ENCODE results near the gene SPTBN4.

The SPTBN4 gene

GRCh38 chr19:40600570-40601133 lies 133.9 kb downstream of the SPTBN4 start:
- Histone ChIP-seq H3K4me2 (ENCODE audit: low read length) (peak overlapping the region; percentile 26; the same call in 1 of the 2 replicates), H3F3A (ENCODE audit: insufficient read depth, low read length) (no peaks in the 10 kb centered on the region), H3K27ac (ENCODE audit: low read depth, low read length, poor library complexity, severe bottlenecking) (no peak overlapping the region), H3K36me3 (ENCODE audit: insufficient read depth, low read length) (no peaks in the 10 kb centered on the region), H3K9me2 (ENCODE audit: low read depth, low read length) (no peaks in the 10 kb centered on the region), H3K9me3 (ENCODE audit: low read length) (no peaks in the 10 kb centered on the region), H3K9ac (ENCODE audit: low read length) (no peak overlapping the region), H3K4me1 (ENCODE audit: insufficient read depth, low read length, severe bottlenecking) (peaks cover 40% of the 10 kb centered on the region), H4K20me1 (ENCODE audit: insufficient read depth, low read length) (no peaks in the 10 kb centered on the region), H3K27me3 (ENCODE audit: insufficient read depth, low read length) (no peaks in the 10 kb centered on the region), H3K4me3 (ENCODE audit: low read depth, low read length, poor library complexity, severe bottlenecking) (peak overlapping the region; percentile 24), H3K79me2 (ENCODE audit: insufficient read depth, low read length) (no peaks in the 10 kb centered on the region), H2AFZ (ENCODE audit: low read length) (no peak overlapping the region)
- no peak for TF ChIP-seq CTCF (IDR thresholded peaks at IDR 0.05; ENCODE audit: low read length)
- TF ChIP-seq EZH2 (IDR thresholded peaks at IDR 0.05; ENCODE audit: borderline replicate concordance, low read length) = no peak

- TF ChIP-seq CTCF (IDR thresholded peaks at IDR 0.05; ENCODE audit: low read length) = peak; percentile 29; the same call in 1 of the 2 replicates
- TF ChIP-seq EZH2 (IDR thresholded peaks at IDR 0.05; ENCODE audit: borderline replicate concordance, low read length) = no peak
- H3K4me3 ChIP-seq (ENCODE audit: low read depth, low read length, poor library complexity, severe bottlenecking) = peak within 1 kb of the TSS; percentile 62
- H3K9me3 ChIP-seq (ENCODE audit: low read length) = no peaks in the 10 kb centered on the region
- no peak within 1 kb of the TSS for H2AFZ ChIP-seq (ENCODE audit: low read length)
- H3K36me3 ChIP-seq (ENCODE audit: insufficient read depth, low read length) = no peaks in the 10 kb centered on the region
- peak within 1 kb of the TSS; percentile 75 for H3K4me2 ChIP-seq (ENCODE audit: low read length)
- H3K4me1 ChIP-seq (ENCODE audit: insufficient read depth, low read length, severe bottlenecking) = peaks cover 44% of the 10 kb centered on the region
- H3F3A ChIP-seq (ENCODE audit: insufficient read depth, low read length) = no peaks in the 10 kb centered on the region
- no peak within 1 kb of the TSS for H3K27ac ChIP-seq (ENCODE audit: low read depth, low read length, poor library complexity, severe bottlenecking)
- H3K9me2 ChIP-seq (ENCODE audit: low read depth, low read length) = no peaks in the 10 kb centered on the region
- H3K27me3 ChIP-seq (ENCODE audit: insufficient read depth, low read length) = no peaks in the 10 kb centered on the region
- H4K20me1 ChIP-seq (ENCODE audit: insufficient read depth, low read length) = no peaks in the 10 kb centered on the region
- H3K9ac ChIP-seq (ENCODE audit: low read length) = peak within 1 kb of the TSS; percentile 64
- no peaks in the 10 kb centered on the region for H3K79me2 ChIP-seq (ENCODE audit: insufficient read depth, low read length)
These were observed 134.6 kb downstream of the SPTBN4 start, which contains the start of gene LTBP4 for GRCh38 chr19:40601134-40601974. TSS of gene LTBP4 (plus strand) at chr19:40601369. CDS start at chr19:40601388, 19 bp downstream.

- TF ChIP-seq CTCF (IDR thresholded peaks at IDR 0.05; ENCODE audit: low read length) (no peak), EZH2 (IDR thresholded peaks at IDR 0.05; ENCODE audit: borderline replicate concordance, low read length) (no peak)
- Histone ChIP-seq H3K4me2 (ENCODE audit: low read length) (peak overlapping the region; percentile 64), H3F3A (ENCODE audit: insufficient read depth, low read length) (no peaks in the 10 kb centered on the region), H3K4me1 (ENCODE audit: insufficient read depth, low read length, severe bottlenecking) (peaks cover 44% of the 10 kb centered on the region), H3K9me3 (ENCODE audit: low read length) (no peaks in the 10 kb centered on the region), H3K9me2 (ENCODE audit: low read depth, low read length) (no peaks in the 10 kb centered on the region), H2AFZ (ENCODE audit: low read length) (no peak overlapping the region), H3K4me3 (ENCODE audit: low read depth, low read length, poor library complexity, severe bottlenecking) (no peak overlapping the region), H3K9ac (ENCODE audit: low read length) (no peak overlapping the region; the same call in 1 of the 2 replicates), H3K79me2 (ENCODE audit: insufficient read depth, low read length) (no peaks in the 10 kb centered on the region), H4K20me1 (ENCODE audit: insufficient read depth, low read length) (no peaks in the 10 kb centered on the region), H3K27me3 (ENCODE audit: insufficient read depth, low read length) (no peaks in the 10 kb centered on the region), H3K27ac (ENCODE audit: low read depth, low read length, poor library complexity, severe bottlenecking) (peak overlapping the region; percentile 22), H3K36me3 (ENCODE audit: insufficient read depth, low read length) (no peaks in the 10 kb centered on the region)
These were observed 136.2 kb downstream of the SPTBN4 start for GRCh38 chr19:40603071-40603388.

Measured in OCI-LY1 (cell line).